ENCODE results near the gene ATF7IP2.

DNA sequence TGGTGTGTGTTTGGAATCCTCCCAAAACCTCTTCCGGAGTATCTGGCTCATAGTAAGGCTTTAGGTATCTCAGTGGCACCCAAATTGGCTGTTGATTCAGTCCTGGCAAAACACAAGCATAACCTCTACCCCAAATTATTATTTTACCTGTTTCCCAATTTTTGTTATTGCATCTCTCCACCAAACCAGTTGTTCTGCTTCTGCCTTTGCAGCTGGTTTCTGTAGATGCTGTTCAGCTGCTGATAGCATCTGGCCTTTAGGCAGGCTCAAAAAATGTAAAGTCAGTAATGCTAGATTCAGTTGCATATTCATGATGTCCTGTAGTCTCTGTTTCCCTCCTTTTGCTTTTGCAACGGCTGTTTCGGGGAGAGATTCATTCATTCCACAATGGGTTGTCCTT lies 33.8 kb downstream of the ATF7IP2 start:
- TF ChIP-seq, protein P1, sequence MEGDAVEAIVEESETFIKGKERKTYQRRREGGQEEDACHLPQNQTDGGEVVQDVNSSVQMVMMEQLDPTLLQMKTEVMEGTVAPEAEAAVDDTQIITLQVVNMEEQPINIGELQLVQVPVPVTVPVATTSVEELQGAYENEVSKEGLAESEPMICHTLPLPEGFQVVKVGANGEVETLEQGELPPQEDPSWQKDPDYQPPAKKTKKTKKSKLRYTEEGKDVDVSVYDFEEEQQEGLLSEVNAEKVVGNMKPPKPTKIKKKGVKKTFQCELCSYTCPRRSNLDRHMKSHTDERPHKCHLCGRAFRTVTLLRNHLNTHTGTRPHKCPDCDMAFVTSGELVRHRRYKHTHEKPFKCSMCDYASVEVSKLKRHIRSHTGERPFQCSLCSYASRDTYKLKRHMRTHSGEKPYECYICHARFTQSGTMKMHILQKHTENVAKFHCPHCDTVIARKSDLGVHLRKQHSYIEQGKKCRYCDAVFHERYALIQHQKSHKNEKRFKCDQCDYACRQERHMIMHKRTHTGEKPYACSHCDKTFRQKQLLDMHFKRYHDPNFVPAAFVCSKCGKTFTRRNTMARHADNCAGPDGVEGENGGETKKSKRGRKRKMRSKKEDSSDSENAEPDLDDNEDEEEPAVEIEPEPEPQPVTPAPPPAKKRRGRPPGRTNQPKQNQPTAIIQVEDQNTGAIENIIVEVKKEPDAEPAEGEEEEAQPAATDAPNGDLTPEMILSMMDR (conservative IDR thresholded peaks at IDR 0.05; ENCODE audit: low read length): no peak
- no peak for TF ChIP-seq EZH2phosphoT487 (IDR thresholded peaks at IDR 0.05; ENCODE audit: borderline replicate concordance, low read depth, low read length)
